GM12878 (cell line): Measurements from ENCODE around the gene STXBP2.

Experiments
- ATF3 ChIP-seq: IDR thresholded peaks from 2 replicates; pipeline ENCODE4 v1.6.1; 2011; ENCODE audit warnings: low read depth, mild to moderate bottlenecking, low read length, moderate library complexity, borderline replicate concordance; ENCODE audit errors: extremely low read depth
- BHLHE40 ChIP-seq, 2 experiments: fragments of 450-650 bp in 1 of 2; IDR thresholded peaks; 2 replicates each; pipeline ENCODE4 v1.6.1; 2011 to 2017; ENCODE audit warnings: low read depth in 2 of 2, borderline replicate concordance in 1 of 2, improper control_type of control experiment in 1 of 2, low read length in 1 of 2, mild to moderate bottlenecking in 1 of 2
- BRCA1 ChIP-seq: IDR thresholded peaks from 2 replicates; pipeline ENCODE4 v1.6.1; 2011; ENCODE audit warnings: low read depth, low read length, improper control_type of control experiment
- CTCF ChIP-seq, 3 experiments: IDR thresholded peaks in 2 of 3; conservative IDR thresholded peaks in 1 of 3; 2 replicates each; pipeline ENCODE4 v1.5.1; 2011; ENCODE audit warnings: low read depth in 3 of 3, low read length in 3 of 3, mild to moderate bottlenecking in 3 of 3, control low read depth in 2 of 3, moderate library complexity in 2 of 3, inconsistent platforms in 1 of 3, mixed read lengths in 1 of 3; ENCODE audit not compliant: control insufficient read depth in 2 of 3, insufficient read depth in 1 of 3; ENCODE audit errors: extremely low read depth in 1 of 3
- MYC ChIP-seq: IDR thresholded peaks from 2 replicates; pipeline ENCODE4 v1.6.1; 2011; ENCODE audit warnings: mild to moderate bottlenecking, low read length, moderate library complexity, inconsistent platforms; ENCODE audit not compliant: insufficient read depth, insufficient replicate concordance, insufficient read length, severe bottlenecking
- NFIC ChIP-seq: IDR thresholded peaks from 2 replicates; pipeline ENCODE4 v1.6.1; 2012; ENCODE audit warnings: low read depth, mild to moderate bottlenecking, inconsistent platforms, low read length, moderate library complexity
- RELA ChIP-seq: fragments of 450-650 bp; IDR thresholded peaks from 2 replicates; pipeline ENCODE4 v1.8.0; 2014; ENCODE audit warnings: borderline replicate concordance; ENCODE audit not compliant: partially characterized antibody
- TBL1XR1 ChIP-seq: IDR thresholded peaks from 2 replicates; pipeline ENCODE4 v1.6.1; 2012; ENCODE audit warnings: low read depth, low read length, improper control_type of control experiment
- YY1 ChIP-seq: IDR thresholded peaks from 2 replicates; pipeline ENCODE4 v1.6.1; 2011; ENCODE audit warnings: low read depth, mild to moderate bottlenecking, low read length
- ZNF384 ChIP-seq: IDR thresholded peaks from 2 replicates; pipeline ENCODE4 v1.6.1; 2012; ENCODE audit warnings: low read depth, mild to moderate bottlenecking, low read length, improper control_type of control experiment, borderline replicate concordance

GRCh38 chr19:7657131-7657751, 20.3 kb downstream of the STXBP2 start:
- TF ChIP-seq YY1 (no peak), CTCF (IDR thresholded peaks at IDR 0.05 in 2 of 3, conservative IDR thresholded peaks at IDR 0.05 in 1 of 3; ENCODE audit: control insufficient read depth in 2 of 3, extremely low read depth in 1 of 3, insufficient read depth in 1 of 3, low read depth in 3 of 3, low read length in 3 of 3) (no peak), BHLHE40 (IDR thresholded peaks at IDR 0.05; ENCODE audit: borderline replicate concordance in 1 of 2, low read depth in 2 of 2, low read length in 1 of 2) (no peak), TBL1XR1 (no peak), NFIC (no peak), RELA (no peak), MYC (no peak), ZNF384 (no peak), ATF3 (no peak), BRCA1 (no peak)
